Heart left ventricle (tissue), 13 donors: Measurements from ENCODE around the gene SYCP2L.

Experiments used
- POLR2A ChIP-seq, 2 donors: fragments of 450-650 bp; IDR thresholded peaks; one replicate each; pipeline ENCODE4 v1.6.1; 2017; ENCODE audit warnings: antibody characterized with exemption in 2 of 2, mild to moderate bottlenecking in 2 of 2, moderate library complexity in 2 of 2
- TF ChIP-seq, protein P1 (sequence below), 12 donors: fragments of 200-600 bp; sonication (generic) in 4 of 12; IDR thresholded peaks; one replicate each; pipeline versions ENCODE4 v1.5.0 to v1.8.0; 2018 to 2022; ENCODE audit warnings: antibody characterized with exemption in 12 of 12, mild to moderate bottlenecking in 5 of 12
- donor health status: ischemic (EF 13 %, LVEDD 7.1; RV severe dilation, severe dysfunction).
- donor health status: DM: no; HTN: yes; CAD: no.
- donor health status: DM: no; HTN: no; CAD: no.
- donor health status: ischemic (EF 25% LVEDD 6.9; RV normal size, moderate dysfunction).
- donor health status: ischemic (EF 25% LVEDD 5.7; RV mildly dilated, moderate dysfunction).
- donor health status: ischemic (EF 35%, LVEDD 5.7; RV mildly dilated, moderate dysfunction).
- donor health status: nonischemic (EF 11% LVEDD 7.7; RV severe dilation, severe dysfunction).
- donor health status: DM: yes; HTN: yes; CAD: no.
- donor health status: PGD.
- donor health status: ischemic (EF 29% LVEDD 5.4; RV normal size, mild dysfunction).
- donor health status: nonischemic (EF 23%, LVEDD 6.1; RV moderate dilation, normal function).

GRCh38 chr6:10963113-10963512, 76.3 kb downstream of the SYCP2L start:
- TF ChIP-seq POLR2A (IDR thresholded peaks at IDR 0.05), result no peak
- TF ChIP-seq, protein P1, sequence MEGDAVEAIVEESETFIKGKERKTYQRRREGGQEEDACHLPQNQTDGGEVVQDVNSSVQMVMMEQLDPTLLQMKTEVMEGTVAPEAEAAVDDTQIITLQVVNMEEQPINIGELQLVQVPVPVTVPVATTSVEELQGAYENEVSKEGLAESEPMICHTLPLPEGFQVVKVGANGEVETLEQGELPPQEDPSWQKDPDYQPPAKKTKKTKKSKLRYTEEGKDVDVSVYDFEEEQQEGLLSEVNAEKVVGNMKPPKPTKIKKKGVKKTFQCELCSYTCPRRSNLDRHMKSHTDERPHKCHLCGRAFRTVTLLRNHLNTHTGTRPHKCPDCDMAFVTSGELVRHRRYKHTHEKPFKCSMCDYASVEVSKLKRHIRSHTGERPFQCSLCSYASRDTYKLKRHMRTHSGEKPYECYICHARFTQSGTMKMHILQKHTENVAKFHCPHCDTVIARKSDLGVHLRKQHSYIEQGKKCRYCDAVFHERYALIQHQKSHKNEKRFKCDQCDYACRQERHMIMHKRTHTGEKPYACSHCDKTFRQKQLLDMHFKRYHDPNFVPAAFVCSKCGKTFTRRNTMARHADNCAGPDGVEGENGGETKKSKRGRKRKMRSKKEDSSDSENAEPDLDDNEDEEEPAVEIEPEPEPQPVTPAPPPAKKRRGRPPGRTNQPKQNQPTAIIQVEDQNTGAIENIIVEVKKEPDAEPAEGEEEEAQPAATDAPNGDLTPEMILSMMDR (IDR thresholded peaks at IDR 0.05), result no peak
